Measurements from ENCODE around the gene SLC7A6.

Gene SLC7A6

DNA sequence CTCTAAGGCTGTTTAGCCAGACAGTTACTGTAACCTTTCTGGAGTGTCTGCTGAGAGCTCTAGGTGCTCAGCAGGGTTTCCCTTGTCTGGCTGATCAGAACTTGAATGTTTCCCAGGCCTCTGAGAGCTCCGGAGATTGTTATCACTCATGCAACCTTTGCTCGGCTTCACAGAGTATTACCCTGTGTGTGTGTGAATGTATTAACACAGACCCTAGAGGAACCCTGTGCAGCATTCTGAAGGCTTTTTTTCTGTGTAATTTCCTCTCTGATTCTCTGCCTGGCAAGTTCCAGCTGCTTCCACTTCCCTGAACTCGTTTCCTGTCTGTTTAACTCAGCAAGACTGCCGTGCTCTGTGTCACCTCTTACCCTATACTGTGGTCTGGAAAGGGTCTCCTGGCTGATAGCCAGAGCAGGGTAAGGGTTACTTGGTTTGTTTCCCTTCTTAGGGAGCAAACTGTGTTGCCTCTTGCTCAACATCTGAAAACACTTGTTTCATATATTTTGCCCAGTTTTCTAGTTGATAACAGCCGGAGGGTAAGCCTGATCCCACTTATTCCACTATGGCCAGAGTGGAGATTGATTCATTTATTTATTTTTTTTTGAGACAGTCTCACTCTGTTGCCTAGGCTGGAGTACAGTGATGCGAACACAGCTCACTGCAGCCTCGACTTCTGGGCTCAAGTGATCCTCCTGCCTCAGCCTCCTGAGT lies 68.2 kb downstream of the SLC7A6 start:
- DNase-seq, result peak in 1 of 10 donors; percentile 9
- intact Hi-C loops (cut with DNase I), result no loop called here

DNA sequence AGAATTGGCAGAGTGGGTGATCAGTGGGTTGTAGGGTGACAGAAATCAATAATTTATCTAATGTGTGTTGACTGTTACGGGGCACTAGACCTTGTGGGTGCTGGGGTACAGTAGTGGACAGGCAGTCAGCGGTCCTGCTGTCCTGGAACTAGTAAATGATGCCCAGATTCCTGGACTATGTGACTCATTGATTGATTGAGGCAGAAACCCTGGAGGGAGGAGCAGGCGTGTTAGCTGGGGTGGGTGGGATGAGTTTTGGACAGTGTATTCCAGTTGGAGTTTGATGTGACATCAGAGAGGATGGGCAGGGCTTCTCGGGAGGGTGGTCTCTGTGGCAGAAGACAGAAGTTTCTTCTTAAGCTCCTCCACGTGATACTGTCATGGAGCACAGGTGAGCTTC lies 70.8 kb downstream of the SLC7A6 start:
- intact Hi-C loops (cut with DNase I), result no loop called here
- no peak for DNase-seq

DNA sequence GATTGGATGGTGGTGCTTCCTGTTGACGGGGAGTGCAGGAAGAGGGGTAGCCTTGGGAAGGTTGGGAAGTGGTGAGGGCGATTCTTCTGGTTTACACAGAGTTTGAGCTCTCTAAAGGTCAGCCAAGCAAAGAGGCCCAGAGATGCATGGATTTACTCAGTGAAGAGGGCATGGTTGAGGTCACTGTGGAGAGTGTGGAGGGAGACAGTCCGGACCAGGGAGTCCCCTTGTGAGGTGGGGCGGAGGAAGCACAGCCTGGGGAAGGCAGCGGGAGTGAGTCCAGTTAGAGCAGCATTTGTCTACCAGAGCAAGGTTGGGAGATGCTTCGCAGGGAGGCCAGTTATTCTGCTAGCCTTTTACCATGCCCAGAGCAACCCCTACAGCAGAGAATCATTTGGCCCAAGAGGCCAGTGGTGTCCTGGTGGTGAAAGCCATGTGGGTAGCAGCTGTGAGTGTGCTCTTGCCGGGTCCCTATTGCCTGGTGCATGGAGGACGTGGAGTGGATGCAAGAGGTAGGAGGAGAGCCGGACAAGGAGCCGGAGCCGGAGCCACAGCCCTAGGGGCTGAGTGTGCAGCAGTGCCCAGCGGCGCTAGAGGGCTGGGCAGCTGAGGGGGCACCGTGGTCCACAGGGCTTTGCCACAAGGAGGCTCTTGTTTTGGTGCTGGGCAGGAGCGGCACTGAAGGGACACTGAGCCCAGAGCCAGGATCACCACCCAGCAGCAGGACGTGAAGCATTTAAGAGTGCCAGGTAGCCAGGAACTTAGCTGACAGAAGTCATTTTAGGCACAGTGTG lies 74.2 kb downstream of the SLC7A6 start:
- intact Hi-C loops (cut with DNase I), result no loop called here
- peak in 1 of 10 donors; percentile 48 for DNase-seq

- intact Hi-C loops (cut with DNase I), result no loop called here
- DNase-seq, result peak in 1 of 10 donors; percentile 51
Observed at GRCh38 chr16:68339214-68339613, 74.9 kb downstream of the SLC7A6 start.

- DNase-seq, result peak in 1 of 10 donors; percentile 22
- intact Hi-C loops (cut with DNase I), result no loop called here
Observed at GRCh38 chr16:68342620-68343019, 78.3 kb downstream of the SLC7A6 start.

DNA sequence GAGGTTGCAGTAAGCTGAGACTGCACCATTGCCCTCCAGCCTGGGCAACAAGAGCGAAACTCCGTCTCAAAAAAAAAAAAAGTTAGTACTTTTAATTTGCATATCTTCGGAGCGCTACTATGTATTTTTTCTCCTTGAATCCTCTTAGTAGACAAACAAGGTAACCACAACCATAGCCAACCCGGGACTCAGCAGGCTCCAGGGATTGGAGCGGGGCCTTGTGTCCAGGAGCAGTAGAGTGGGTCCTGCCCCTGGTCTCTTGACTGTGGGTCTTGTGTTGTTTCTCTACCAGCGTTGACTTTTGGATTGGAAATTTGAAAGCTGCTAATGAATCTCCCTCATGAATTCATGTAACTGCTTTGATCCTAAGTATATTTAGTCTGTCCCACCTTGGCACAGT lies 78.8 kb downstream of the SLC7A6 start:
- peak in 1 of 10 donors; percentile 20 for DNase-seq
- intact Hi-C loops (cut with DNase I), result no loop called here

DNA sequence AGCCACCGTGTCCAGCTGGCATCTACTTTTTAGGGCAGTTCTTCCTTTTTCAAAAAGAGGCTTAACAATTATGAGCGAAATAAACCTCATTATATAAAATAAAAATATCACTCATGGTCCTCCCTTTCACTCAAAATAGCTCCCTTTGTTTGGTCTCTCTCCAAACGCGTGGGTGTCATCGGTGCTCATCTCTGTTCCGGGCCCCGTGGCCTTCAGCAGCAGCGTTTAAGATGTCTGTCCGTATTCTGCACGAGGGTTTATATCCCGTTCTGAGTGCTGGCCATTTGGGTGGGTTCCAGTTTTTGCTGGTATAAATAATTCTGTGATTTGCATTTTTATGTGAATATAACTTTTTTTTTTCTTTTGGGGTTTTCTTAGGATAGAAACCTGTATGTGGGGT lies 79.9 kb downstream of the SLC7A6 start:
- DNase-seq, result peak in 1 of 10 donors; percentile 67
- intact Hi-C loops (cut with DNase I), result no loop called here

DNA sequence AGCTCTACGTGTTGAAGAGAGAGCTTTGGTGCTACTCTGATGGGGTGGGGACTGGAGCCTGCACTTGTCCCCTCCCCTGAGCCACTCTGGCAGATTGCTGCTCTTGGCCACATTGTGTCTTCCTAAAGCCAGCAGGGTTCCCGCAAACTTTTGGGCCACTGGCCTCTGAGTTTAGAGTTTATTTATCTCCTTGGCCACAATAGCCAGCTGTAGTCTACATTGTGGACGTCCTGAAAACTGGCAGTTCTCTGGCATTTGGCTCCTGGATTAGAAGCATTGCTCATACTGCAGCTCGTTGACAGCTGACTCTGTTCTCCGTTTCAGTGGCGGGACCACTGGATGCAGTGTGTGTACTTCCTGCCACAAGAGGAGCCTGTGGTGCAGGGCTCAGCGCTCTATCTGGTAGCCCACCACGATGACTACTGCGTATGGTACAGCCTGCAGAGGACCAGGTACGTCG lies 81.1 kb downstream of the SLC7A6 start:
- intact Hi-C loops (cut with DNase I), result no loop called here
- DNase-seq, result peak in 1 of 10 donors; percentile 65

GRCh38 chr16:68345958-68346635 lies 81.8 kb downstream of the SLC7A6 start:
- peak in 1 of 10 donors; percentile 72 for DNase-seq
- intact Hi-C loops (cut with DNase I), result no loop called here

- intact Hi-C loops (cut with DNase I), result no loop called here
- DNase-seq, result peak in 1 of 10 donors; percentile 74
Observed at GRCh38 chr16:68346892-68347480, 82.7 kb downstream of the SLC7A6 start.

DNA sequence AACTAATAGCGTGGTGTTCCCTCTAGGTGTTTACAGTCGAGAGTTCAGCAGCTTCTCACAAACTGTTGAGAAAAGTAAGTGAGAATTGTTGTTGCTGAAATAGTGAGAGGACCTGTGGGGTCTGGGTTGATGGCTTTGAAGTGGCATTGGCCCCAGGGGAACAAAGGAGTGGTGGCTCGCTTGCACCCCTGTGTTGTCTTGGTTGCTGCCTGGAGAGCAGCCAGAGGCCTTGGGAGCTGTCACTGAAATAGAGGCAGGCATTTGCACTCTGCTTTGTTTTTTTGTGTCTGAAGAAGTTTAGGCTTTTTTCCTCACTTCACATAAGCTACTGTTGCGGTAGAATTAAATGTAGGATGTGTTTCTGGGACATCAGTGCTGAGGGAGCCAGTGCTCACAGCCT lies 83.3 kb downstream of the SLC7A6 start:
- intact Hi-C loops (cut with DNase I), result no loop called here
- DNase-seq, result peak in 1 of 10 donors; percentile 2

- peak in 2 of 10 donors; percentile 35 to 48 for DNase-seq
- intact Hi-C loops (cut with DNase I), result no loop called here
Observed at GRCh38 chr16:68348639-68349445, 84.5 kb downstream of the SLC7A6 start.

DNA sequence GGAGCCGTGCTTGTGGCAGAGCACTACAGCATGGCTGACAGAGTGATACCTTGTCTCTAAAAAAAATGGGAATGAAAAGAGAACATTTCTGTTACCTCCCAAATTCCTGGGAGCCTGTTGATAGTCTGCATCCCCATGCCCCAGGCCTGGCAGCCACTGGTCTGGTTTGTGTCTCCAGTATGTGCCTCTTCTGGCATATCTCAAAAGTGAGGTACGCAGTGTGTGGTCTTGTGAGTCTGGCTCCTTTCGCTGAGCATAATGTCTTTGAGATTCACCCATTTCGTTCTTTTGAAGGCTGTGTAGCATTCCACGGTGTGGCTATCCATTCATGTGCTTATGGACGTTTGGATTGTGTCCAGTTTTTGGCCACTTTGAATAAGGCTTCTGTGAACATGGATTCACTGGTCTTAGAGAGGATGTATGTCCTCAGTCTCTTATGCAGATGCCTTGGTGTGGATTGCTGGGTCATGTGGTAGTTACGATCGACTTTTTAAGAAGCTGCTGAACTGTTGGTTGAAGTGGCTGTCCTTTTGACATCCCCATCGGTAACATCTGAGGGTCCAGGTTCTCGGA lies 85.6 kb downstream of the SLC7A6 start:
- intact Hi-C loops (cut with DNase I), result no loop called here
- DNase-seq, result peak in 1 of 10 donors; percentile 30

- peak in 1 of 10 donors; percentile 63 for DNase-seq
- intact Hi-C loops (cut with DNase I), result no loop called here
Observed at GRCh38 chr16:68350813-68351350, 86.6 kb downstream of the SLC7A6 start.

All from posterior cingulate gyrus (tissue), 11 donors.